HAP-1 (cell line): ENCODE data around the gene URB2.
"Not testable (repeated sequence)": the region's sequence is repeated elsewhere in the genome, so short reads cannot be mapped to it uniquely, and the experiment has no call there.

ENCODE experiments used
- DNase-seq, 2 experiments: peaks; one replicate each; pipeline ENCODE4 v3.0.0-alpha.2; 2016 to 2020; ENCODE audit warnings: low spot score in 2 of 2
- H3K27me3 ChIP-seq: fragments of 250-450 bp; sonication (Bioruptor Pico); 2 replicates; pipeline ENCODE4 v1.5.1; 2020; ENCODE audit warnings: low read depth, mild to moderate bottlenecking, moderate library complexity
- H3K36me3 ChIP-seq: fragments of 250-450 bp; sonication (Bioruptor Pico); replicated peaks from 2 replicates; pipeline ENCODE4 v1.5.1; 2020; ENCODE audit warnings: mild to moderate bottlenecking
- H3K4me1 ChIP-seq: fragments of 250-450 bp; sonication (Bioruptor Pico); 2 replicates; pipeline ENCODE4 v1.5.1; 2020; ENCODE audit warnings: mild to moderate bottlenecking
- H3K4me3 ChIP-seq: fragments of 250-450 bp; sonication (Bioruptor Pico); 2 replicates; pipeline ENCODE4 v1.5.1; 2020; ENCODE audit warnings: mild to moderate bottlenecking, moderate library complexity
- H3K9me3 ChIP-seq: fragments of 250-450 bp; sonication (Bioruptor Pico); 2 replicates; pipeline ENCODE4 v1.5.1; 2020; ENCODE audit warnings: mild to moderate bottlenecking, moderate library complexity
- in situ Hi-C: fragments of 300-500 bp; cut with MboI; formaldehyde crosslinking; loops from 3 replicates; pipeline ENCODE4 v1.14.3; 2020; ENCODE audit warnings: low sequenced_read_pairs, inconsistent platforms, mixed read lengths

The URB2 gene

GRCh38 chr1:229625915-229626831 lies at the start of gene URB2, which contains the start of gene TAF5L:
TSS of gene URB2 (plus strand) at chr1:229626247. CDS start at chr1:229627634, 1,387 bp downstream.
TSS of gene TAF5L (minus strand) at chr1:229626122. CDS start at chr1:229614482, 11,640 bp downstream.
- H3K4me1 ChIP-seq: peaks cover 15% of the 10 kb centered on the region
- H3K27me3 ChIP-seq: no peaks in the 10 kb centered on the region
- no peaks in the 10 kb centered on the region for H3K9me3 ChIP-seq
- H3K36me3 ChIP-seq: peaks cover 16% of the 10 kb centered on the region
- peak; percentile 82 to 89 for DNase-seq
- in situ Hi-C loops: loop anchor here (5.0 kb wide), 1 partner anchor 64 kb away; no protein-coding TSS in a partner anchor
- peak within 1 kb of the TSS; percentile 99 for H3K4me3 ChIP-seq

DNA sequence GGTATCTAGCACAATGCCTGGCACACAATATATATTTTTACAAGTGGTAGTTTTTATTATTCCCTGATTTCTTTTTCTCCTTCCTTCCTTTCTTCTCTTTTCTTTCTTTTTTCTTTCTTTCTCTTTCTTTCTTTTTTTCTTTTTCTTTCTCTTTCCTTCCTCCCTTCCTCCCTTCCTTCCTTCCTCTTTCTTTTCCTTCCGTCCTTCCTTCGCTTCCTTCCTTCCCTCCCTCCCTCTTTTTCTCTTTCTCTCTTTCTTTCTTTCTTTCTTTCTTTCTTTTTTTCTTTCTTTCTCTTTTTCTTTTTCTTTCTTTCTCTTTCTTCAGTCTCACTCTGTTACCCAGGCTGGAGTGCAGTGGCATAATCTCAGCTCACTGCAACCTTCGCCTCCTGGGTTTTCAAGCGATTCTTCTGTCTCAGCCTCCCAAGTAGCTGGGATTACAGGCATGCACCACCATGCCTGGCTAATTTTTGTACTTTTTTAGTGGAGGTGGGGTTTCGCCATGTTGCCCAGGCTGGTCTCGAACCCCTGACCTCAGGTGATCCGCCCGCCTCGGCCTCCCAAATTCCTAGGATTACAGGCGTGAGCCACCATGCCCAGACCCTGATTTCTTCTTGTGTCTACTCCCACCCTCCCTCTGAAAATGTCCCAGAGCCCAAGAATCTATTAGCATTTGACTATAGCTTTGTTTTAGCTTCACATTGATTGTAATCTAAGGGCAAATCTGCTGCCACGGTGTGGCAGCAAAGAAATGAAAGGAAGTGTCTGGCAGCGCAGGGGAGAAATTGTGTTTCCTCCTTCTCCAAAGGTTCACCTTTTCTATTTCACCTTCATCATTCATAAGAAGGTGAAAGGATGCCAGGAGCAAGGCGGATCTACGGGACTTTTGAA lies 47.6 kb upstream of the URB2 start:
- in situ Hi-C loops: no loop called here
- peak in 1 of 2 experiments; percentile 15 for DNase-seq
- peaks cover 4% of the 10 kb centered on the region for H3K4me1 ChIP-seq
- no peaks in the 10 kb centered on the region for H3K27me3 ChIP-seq
- no peak overlapping the region for H3K4me3 ChIP-seq
- H3K36me3 ChIP-seq: no peaks in the 10 kb centered on the region
- H3K9me3 ChIP-seq: no peaks in the 10 kb centered on the region

GRCh38 chr1:229579059-229579673 lies 46.9 kb upstream of the URB2 start:
- H3K27me3 ChIP-seq: no peaks in the 10 kb centered on the region
- peak in 1 of 2 experiments; percentile 59 for DNase-seq
- in situ Hi-C loops: no loop called here
- H3K4me3 ChIP-seq: no peak overlapping the region
- H3K9me3 ChIP-seq: no peaks in the 10 kb centered on the region
- no peaks in the 10 kb centered on the region for H3K36me3 ChIP-seq
- H3K4me1 ChIP-seq: peaks cover 4% of the 10 kb centered on the region

- no peaks in the 10 kb centered on the region for H3K27me3 ChIP-seq
- H3K4me1 ChIP-seq: peaks cover 4% of the 10 kb centered on the region
- no peak overlapping the region for H3K4me3 ChIP-seq
- no peaks in the 10 kb centered on the region for H3K9me3 ChIP-seq
- H3K36me3 ChIP-seq: no peaks in the 10 kb centered on the region
- in situ Hi-C loops: no loop called here
- DNase-seq: no peak
These were observed 44.6 kb upstream of the URB2 start for GRCh38 chr1:229581485-229581884.

- in situ Hi-C loops: no loop called here
- DNase-seq: no peak
- H3K9me3 ChIP-seq: no peaks in the 10 kb centered on the region
- peaks cover 4% of the 10 kb centered on the region for H3K4me1 ChIP-seq
- no peaks in the 10 kb centered on the region for H3K36me3 ChIP-seq
- no peaks in the 10 kb centered on the region for H3K27me3 ChIP-seq
- H3K4me3 ChIP-seq: no peak overlapping the region
These were observed 43.9 kb upstream of the URB2 start for GRCh38 chr1:229582011-229582694.

DNA sequence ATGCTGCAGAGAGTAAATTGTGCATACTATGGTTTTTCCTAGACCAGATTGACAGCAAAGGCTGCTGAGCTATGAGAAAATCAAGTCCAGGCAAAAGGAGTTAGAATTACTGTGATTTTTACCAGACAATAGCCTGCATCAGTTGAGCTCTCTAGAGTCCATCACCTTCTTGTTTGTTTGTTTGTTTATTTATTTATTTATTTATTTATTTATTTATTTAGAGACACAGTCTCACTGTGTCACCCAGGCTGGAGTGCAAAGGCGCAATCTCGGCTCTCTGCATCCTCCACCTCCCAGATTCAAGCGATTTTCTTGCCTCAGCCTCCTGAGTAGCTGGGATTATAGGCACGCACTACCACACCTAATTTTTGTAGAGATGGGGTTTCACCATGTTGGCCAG lies 43.3 kb upstream of the URB2 start:
- no peaks in the 10 kb centered on the region for H3K27me3 ChIP-seq
- in situ Hi-C loops: no loop called here
- H3K36me3 ChIP-seq: no peaks in the 10 kb centered on the region
- H3K4me3 ChIP-seq: no peak overlapping the region
- no peaks in the 10 kb centered on the region for H3K9me3 ChIP-seq
- H3K4me1 ChIP-seq: peaks cover 4% of the 10 kb centered on the region
- no peak for DNase-seq

GRCh38 chr1:229585338-229585737 lies 40.7 kb upstream of the URB2 start:
- no peaks in the 10 kb centered on the region for H3K9me3 ChIP-seq
- H3K27me3 ChIP-seq: no peaks in the 10 kb centered on the region
- DNase-seq: no peak
- H3K4me1 ChIP-seq: no peaks in the 10 kb centered on the region
- no peaks in the 10 kb centered on the region for H3K36me3 ChIP-seq
- H3K4me3 ChIP-seq: no peak overlapping the region
- in situ Hi-C loops: no loop called here

DNA sequence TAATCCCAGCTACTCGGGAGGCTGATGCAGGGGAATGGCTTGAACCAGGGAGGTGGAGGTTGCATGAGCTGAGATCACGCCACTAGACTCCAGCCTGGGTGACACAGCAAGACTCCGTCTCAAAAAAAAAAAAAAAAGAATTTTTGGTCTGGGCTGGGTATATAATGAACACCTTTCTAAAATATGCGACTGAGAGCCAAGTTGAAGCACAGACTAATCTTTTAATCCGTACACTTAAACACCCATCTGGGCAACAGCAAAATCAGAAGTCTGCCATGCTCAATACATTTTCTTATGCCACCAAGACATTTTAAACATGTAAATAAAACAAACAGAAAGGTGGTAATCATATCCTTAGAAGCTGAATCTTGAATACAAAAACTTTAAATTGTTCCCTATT lies 35.9 kb upstream of the URB2 start:
- Histone ChIP-seq H3K4me1 (no peaks in the 10 kb centered on the region), H3K36me3 (peaks cover 2% of the 10 kb centered on the region), H3K9me3 (no peaks in the 10 kb centered on the region), H3K4me3 (no peak overlapping the region), H3K27me3 (no peaks in the 10 kb centered on the region)
- in situ Hi-C loops: no loop called here
- DNase-seq: no peak

- Histone ChIP-seq H3K4me1 (no peaks in the 10 kb centered on the region), H3K4me3 (no peak overlapping the region), H3K36me3 (peaks cover 2% of the 10 kb centered on the region), H3K9me3 (no peaks in the 10 kb centered on the region), H3K27me3 (no peaks in the 10 kb centered on the region)
- in situ Hi-C loops: no loop called here
- DNase-seq: no peak
These were observed 32.2 kb upstream of the URB2 start for GRCh38 chr1:229593800-229594199.

- no peak for DNase-seq
- in situ Hi-C loops: no loop called here
- Histone ChIP-seq H3K36me3 (peaks cover 4% of the 10 kb centered on the region), H3K4me1 (no peaks in the 10 kb centered on the region), H3K4me3 (no peak overlapping the region), H3K9me3 (no peaks in the 10 kb centered on the region), H3K27me3 (no peaks in the 10 kb centered on the region)
These were observed 31.6 kb upstream of the URB2 start for GRCh38 chr1:229594227-229595008.

DNA sequence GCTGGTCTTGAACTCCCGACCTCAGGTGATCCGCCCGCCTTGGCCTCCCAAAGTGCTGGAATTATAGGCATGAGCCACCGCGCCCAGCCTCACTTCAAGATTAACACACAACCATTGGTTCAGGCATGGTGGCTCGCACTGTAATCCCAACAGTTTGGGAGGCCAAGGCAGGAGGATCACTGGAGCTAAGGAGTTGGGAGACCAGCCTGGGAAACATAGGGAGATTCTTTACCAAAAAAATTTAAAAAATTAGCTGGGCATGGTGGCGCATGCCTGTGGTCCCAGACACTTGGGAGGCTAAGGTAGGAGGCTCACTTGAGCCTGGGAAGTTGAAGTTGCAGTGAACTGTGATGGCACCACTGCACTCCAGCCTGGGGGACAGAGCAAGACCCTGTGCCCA lies 30.2 kb upstream of the URB2 start:
- H3K9me3 ChIP-seq, DNase-seq, H3K27me3 ChIP-seq, H3K4me3 ChIP-seq, in situ Hi-C loops, H3K4me1 ChIP-seq: not testable (repeated sequence)
- peaks cover 17% of the 10 kb centered on the region for H3K36me3 ChIP-seq

GRCh38 chr1:229596925-229597699 lies 28.9 kb upstream of the URB2 start:
- in situ Hi-C loops: no loop called here
- Histone ChIP-seq H3K27me3 (no peaks in the 10 kb centered on the region), H3K4me1 (no peaks in the 10 kb centered on the region), H3K9me3 (no peaks in the 10 kb centered on the region), H3K36me3 (peaks cover 29% of the 10 kb centered on the region), H3K4me3 (no peak overlapping the region)
- DNase-seq: no peak
